ENCODE data around the gene TAF4. TPM values are rescaled to one million over a fixed set of nuclear protein-coding genes. Genes with fewer than 3 reads are reported as not detected.

TAF4 gene
- total RNA-seq, 1 experiment from 2014 or later: 94.9 TPM

- intact Hi-C loops (cut with micrococcal nuclease; ENCODE audit: unreplicated experiment): no loop called here
- no peaks in the 10 kb centered on the region for H3K9me3 Mint-ChIP-seq (ENCODE audit: unreplicated experiment)
These were observed 98.4 kb downstream of the TAF4 start for GRCh38 chr20:61967300-61967699.

GRCh38 chr20:61966492-61967244, 99.0 kb downstream of the TAF4 start:
- Histone ChIP-seq H3K4me1 (no peaks in the 10 kb centered on the region), H3K27me3 (replicated peaks; ENCODE audit: control insufficient read depth, insufficient read depth, low read length) (no peaks in the 10 kb centered on the region), H3K36me3 (ENCODE audit: control insufficient read depth, insufficient read depth, low read length) (no peaks in the 10 kb centered on the region), H3K4me3 (ENCODE audit: low read depth, low read length) (no peak overlapping the region), H3K9me3 (no peaks in the 10 kb centered on the region)
- intact Hi-C loops (cut with micrococcal nuclease; ENCODE audit: unreplicated experiment): no loop called here
- no peak overlapping the region for H3K4me3 Mint-ChIP-seq (ENCODE audit: unreplicated experiment)
- no peak overlapping the region for H3K27ac Mint-ChIP-seq (ENCODE audit: unreplicated experiment)
- TF ChIP-seq CTCF (IDR thresholded peaks at IDR 0.05; ENCODE audit: insufficient read depth in 1 of 2, low read depth in 1 of 2, low read length in 1 of 2, severe bottlenecking in 1 of 2, unreplicated experiment in 1 of 2): no peak
- BruUV-seq (replicated peaks): no TSS peak
- no peaks in the 10 kb centered on the region for H3K9me3 Mint-ChIP-seq (ENCODE audit: unreplicated experiment)
- DNase-seq: peak in 1 of 2 experiments; percentile 52
- peaks cover 15% of the 10 kb centered on the region for H3K36me3 Mint-ChIP-seq (ENCODE audit: insufficient read depth, unreplicated experiment)
- H3K27me3 Mint-ChIP-seq (ENCODE audit: insufficient read depth, unreplicated experiment): no peaks in the 10 kb centered on the region
- ChIA-PET CTCF (no interaction called here), POLR2A (interaction anchor here (0.5 kb wide), 1 partner anchor 99 kb away, joined by 5 read pairs; the partner anchor contains the start of gene TAF4)
- H3K4me1 Mint-ChIP-seq (ENCODE audit: low read depth, unreplicated experiment): no peaks in the 10 kb centered on the region

More at GRCh38 chr20:61967300-61967699, 98.4 kb downstream of the TAF4 start:
- peak in 1 of 2 experiments; percentile 49 for DNase-seq
- Histone ChIP-seq H3K4me3 (ENCODE audit: low read depth, low read length) (no peak overlapping the region), H3K4me1 (no peaks in the 10 kb centered on the region), H3K27me3 (replicated peaks; ENCODE audit: control insufficient read depth, insufficient read depth, low read length) (no peaks in the 10 kb centered on the region), H3K9me3 (no peaks in the 10 kb centered on the region), H3K36me3 (ENCODE audit: control insufficient read depth, insufficient read depth, low read length) (no peaks in the 10 kb centered on the region)
- H3K27me3 Mint-ChIP-seq (ENCODE audit: insufficient read depth, unreplicated experiment): no peaks in the 10 kb centered on the region
- no TSS peak for BruUV-seq (replicated peaks)
- ChIA-PET CTCF (no interaction called here), POLR2A (no interaction called here)
- peaks cover 20% of the 10 kb centered on the region for H3K36me3 Mint-ChIP-seq (ENCODE audit: insufficient read depth, unreplicated experiment)
- H3K4me1 Mint-ChIP-seq (ENCODE audit: low read depth, unreplicated experiment): no peaks in the 10 kb centered on the region
- no peak overlapping the region for H3K4me3 Mint-ChIP-seq (ENCODE audit: unreplicated experiment)
- no peak overlapping the region for H3K27ac Mint-ChIP-seq (ENCODE audit: unreplicated experiment)
- TF ChIP-seq CTCF (IDR thresholded peaks at IDR 0.05; ENCODE audit: insufficient read depth in 1 of 2, low read depth in 1 of 2, low read length in 1 of 2, severe bottlenecking in 1 of 2, unreplicated experiment in 1 of 2): no peak

DNA sequence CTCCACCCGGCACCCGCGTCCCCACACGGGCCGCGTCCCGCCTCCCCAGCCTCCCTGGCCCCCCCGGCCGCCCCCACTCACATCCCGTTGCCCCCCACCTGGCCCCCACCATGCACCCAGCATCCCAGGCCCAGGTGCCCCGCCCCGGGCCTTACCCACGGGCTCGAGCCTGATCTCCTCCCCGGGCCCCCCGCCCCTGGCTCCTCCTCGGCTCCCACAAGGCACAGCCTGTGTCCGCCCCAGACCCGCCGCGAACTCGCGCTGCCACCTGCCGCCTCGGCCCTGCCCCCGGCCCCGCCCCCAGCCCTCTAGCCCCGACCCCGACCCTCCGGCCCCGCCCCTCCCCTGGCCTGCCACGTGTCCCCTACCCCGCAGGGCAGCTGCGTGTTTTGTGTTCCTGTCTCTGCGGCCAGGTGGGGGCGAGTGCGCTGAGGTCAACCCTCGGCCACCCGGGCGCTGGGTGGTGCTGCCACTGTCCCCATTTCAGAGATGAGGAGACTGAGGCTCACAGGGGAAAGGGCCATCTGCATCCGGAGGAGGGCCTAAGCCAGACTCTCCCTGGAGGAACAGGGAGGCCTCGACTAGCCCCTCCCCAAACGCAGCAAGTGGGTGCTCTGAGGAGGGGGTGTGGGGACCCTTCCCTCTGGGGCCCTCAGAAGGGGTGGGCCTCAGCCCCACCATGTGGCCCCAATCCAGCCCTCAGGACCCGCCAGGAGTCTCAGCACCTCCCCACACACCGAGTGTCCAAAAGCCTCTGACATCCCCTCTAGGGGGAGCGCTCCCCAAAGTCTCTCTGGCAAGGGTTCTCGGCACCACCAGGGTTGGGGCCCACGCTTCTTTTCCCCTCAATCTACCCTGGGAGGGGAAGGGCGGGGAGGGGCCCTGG, 99.8 kb downstream of the TAF4 start:
- ChIA-PET CTCF (no interaction called here), POLR2A (interaction anchor here (0.5 kb wide), 1 partner anchor 100 kb away, joined by 5 read pairs; the partner anchor contains the start of gene TAF4)
- no peaks in the 10 kb centered on the region for H3K27me3 Mint-ChIP-seq (ENCODE audit: insufficient read depth, unreplicated experiment)
- no peaks in the 10 kb centered on the region for H3K9me3 Mint-ChIP-seq (ENCODE audit: unreplicated experiment)
- intact Hi-C loops (cut with micrococcal nuclease; ENCODE audit: unreplicated experiment): no loop called here
- Histone ChIP-seq H3K4me3 (ENCODE audit: low read depth, low read length) (no peak overlapping the region), H3K9me3 (no peaks in the 10 kb centered on the region), H3K36me3 (ENCODE audit: control insufficient read depth, insufficient read depth, low read length) (no peaks in the 10 kb centered on the region), H3K4me1 (no peaks in the 10 kb centered on the region), H3K27me3 (replicated peaks; ENCODE audit: control insufficient read depth, insufficient read depth, low read length) (no peaks in the 10 kb centered on the region)
- BruUV-seq (replicated peaks): no TSS peak
- peak in 1 of 2 experiments; percentile 56 for DNase-seq
- H3K4me3 Mint-ChIP-seq (ENCODE audit: unreplicated experiment): no peak overlapping the region
- H3K4me1 Mint-ChIP-seq (ENCODE audit: low read depth, unreplicated experiment): no peaks in the 10 kb centered on the region
- peaks cover 21% of the 10 kb centered on the region for H3K36me3 Mint-ChIP-seq (ENCODE audit: insufficient read depth, unreplicated experiment)
- no peak for TF ChIP-seq CTCF (IDR thresholded peaks at IDR 0.05; ENCODE audit: insufficient read depth in 1 of 2, low read depth in 1 of 2, low read length in 1 of 2, severe bottlenecking in 1 of 2, unreplicated experiment in 1 of 2)
- H3K27ac Mint-ChIP-seq (ENCODE audit: unreplicated experiment): no peak overlapping the region
